HFFc6 (cell line): ENCODE data around the gene ERBB4. TPM values are rescaled to one million over a fixed set of nuclear protein-coding genes. Genes with fewer than 3 reads are reported as not detected.

Experiments used
- DNase-seq: peaks from one replicate; pipeline ENCODE4 v3.0.0-alpha.2; 2018
- H3K27ac Mint-ChIP-seq: 2 replicates; pipeline ENCODE4 v1.8.0; 2020; ENCODE audit warnings: mild to moderate bottlenecking, mixed read lengths
- H3K27me3 Mint-ChIP-seq: 2 replicates; pipeline ENCODE4 v1.8.0; 2021; ENCODE audit warnings: mild to moderate bottlenecking, moderate library complexity, mixed read lengths; ENCODE audit not compliant: insufficient read depth
- H3K36me3 Mint-ChIP-seq: 2 replicates; pipeline ENCODE4 v1.8.0; 2021; ENCODE audit warnings: low read depth, mixed read lengths
- H3K4me1 Mint-ChIP-seq: 2 replicates; pipeline ENCODE4 v1.8.0; 2020; ENCODE audit warnings: low read depth, mixed read lengths
- H3K4me3 Mint-ChIP-seq: 2 replicates; pipeline ENCODE4 v1.8.0; 2020; ENCODE audit warnings: mild to moderate bottlenecking, moderate library complexity, mixed read lengths
- H3K9me3 Mint-ChIP-seq: 2 replicates; pipeline ENCODE4 v1.8.0; 2020; ENCODE audit warnings: mild to moderate bottlenecking, mixed read lengths
- total RNA-seq, 6 experiments: library from RNA; stranded (reverse); fragmentation: NEBNext Ultra II Directional; extraction: Animal tissue kit (Norgen Biotek cat#: 25700); gene quantifications; 2 replicates in 1 of 6; 3 replicates in 5 of 6; pipeline ENCODE4 v1.2.3, GENCODE V29; 2021
- TF ChIP-seq, protein P1 (sequence below): fragments of 200-600 bp; sonication (generic); IDR thresholded peaks from 2 replicates; pipeline ENCODE4 v1.5.0; 2021; ENCODE audit warnings: antibody characterized with exemption, mild to moderate bottlenecking

Gene ERBB4
- total RNA-seq, 6 experiments from 2014 or later: not detected

DNA sequence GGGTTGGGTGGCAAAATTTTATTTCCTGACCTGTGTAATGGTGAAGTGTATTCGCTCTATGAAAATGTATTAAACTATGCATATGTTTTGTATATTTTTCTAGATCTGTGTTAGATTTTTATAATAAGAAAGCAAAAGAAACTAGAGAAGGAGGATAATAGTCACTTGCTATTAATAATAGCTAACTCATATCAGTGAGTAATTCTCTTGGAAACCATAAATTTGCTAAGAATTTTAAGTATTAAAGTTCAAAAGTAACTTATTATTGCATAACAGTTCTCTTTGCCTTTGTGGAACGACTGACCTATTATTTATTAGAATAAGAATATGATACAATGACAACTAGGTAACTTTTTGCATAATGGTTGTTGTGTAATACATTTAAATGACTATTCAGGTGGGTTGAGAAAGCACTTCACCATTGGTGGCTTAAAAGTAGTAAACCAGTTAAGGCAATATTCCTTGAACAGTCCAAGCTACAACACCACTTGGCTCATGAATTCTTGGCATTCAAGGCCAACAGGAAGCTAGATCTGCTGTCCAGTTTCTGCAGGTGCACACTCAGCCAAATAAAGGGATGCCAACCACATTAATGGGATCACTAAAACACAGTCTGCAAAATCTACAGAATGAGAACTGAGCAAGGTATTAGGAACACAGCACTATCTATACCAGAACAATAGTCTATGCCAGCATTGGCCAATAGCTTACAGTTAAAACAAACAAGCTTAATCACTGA lies 1060.9 kb downstream of the ERBB4 start:
- Mint-ChIP-seq H3K27ac (no peak overlapping the region), H3K36me3 (no peaks in the 10 kb centered on the region; the same call in 1 of the 2 replicates), H3K9me3 (peaks cover 46% of the 10 kb centered on the region), H3K4me1 (no peaks in the 10 kb centered on the region), H3K27me3 (peaks cover 2% of the 10 kb centered on the region; the same call in 1 of the 2 replicates), H3K4me3 (no peak overlapping the region)
- no peak for DNase-seq
- TF ChIP-seq, protein P1, sequence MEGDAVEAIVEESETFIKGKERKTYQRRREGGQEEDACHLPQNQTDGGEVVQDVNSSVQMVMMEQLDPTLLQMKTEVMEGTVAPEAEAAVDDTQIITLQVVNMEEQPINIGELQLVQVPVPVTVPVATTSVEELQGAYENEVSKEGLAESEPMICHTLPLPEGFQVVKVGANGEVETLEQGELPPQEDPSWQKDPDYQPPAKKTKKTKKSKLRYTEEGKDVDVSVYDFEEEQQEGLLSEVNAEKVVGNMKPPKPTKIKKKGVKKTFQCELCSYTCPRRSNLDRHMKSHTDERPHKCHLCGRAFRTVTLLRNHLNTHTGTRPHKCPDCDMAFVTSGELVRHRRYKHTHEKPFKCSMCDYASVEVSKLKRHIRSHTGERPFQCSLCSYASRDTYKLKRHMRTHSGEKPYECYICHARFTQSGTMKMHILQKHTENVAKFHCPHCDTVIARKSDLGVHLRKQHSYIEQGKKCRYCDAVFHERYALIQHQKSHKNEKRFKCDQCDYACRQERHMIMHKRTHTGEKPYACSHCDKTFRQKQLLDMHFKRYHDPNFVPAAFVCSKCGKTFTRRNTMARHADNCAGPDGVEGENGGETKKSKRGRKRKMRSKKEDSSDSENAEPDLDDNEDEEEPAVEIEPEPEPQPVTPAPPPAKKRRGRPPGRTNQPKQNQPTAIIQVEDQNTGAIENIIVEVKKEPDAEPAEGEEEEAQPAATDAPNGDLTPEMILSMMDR: no peak

DNA sequence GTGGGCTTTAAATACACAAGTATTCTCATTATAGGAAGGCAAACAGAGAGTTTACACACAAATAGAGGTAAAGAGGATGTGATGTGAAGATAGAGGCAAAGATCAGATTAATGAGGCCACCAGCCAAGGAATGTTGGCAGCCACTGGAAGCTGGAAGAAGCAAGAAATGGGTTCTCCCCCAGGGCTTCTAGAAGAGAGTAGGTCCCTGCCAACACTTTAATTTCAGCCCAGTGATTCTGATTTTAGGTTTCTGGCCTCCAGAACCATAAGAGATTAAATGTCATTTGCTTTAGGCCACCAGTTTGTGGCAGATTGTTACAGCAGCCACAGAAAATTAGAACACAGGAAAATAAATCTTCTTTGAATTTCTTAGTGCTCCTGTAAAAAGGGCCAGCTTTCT lies 1065.5 kb downstream of the ERBB4 start:
- no peaks in the 10 kb centered on the region for H3K4me1 Mint-ChIP-seq
- peaks cover 30% of the 10 kb centered on the region for H3K9me3 Mint-ChIP-seq
- no peaks in the 10 kb centered on the region; the same call in 1 of the 2 replicates for H3K36me3 Mint-ChIP-seq
- TF ChIP-seq, protein P1: no peak
- no peak overlapping the region for H3K4me3 Mint-ChIP-seq
- no peak for DNase-seq
- no peaks in the 10 kb centered on the region for H3K27me3 Mint-ChIP-seq
- H3K27ac Mint-ChIP-seq: no peak overlapping the region

DNA sequence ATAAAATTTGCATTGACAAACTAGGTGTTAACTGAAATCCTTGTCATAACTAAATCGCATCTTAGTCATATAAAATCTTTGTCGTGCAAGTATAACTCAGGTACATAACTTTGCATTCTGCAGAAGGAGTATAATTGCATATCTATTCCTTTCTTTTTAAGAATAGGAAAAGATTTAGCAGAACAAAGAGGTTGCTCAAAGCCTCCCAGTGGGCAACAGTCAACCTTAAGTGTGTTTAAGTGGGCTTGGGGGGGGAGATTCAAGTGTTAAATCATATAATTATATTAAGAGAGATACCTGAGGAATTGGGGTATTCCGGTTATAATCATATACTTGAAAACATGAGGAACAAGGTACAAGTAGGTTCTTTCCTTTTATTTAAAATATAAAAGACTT lies 1068.9 kb downstream of the ERBB4 start:
- no peaks in the 10 kb centered on the region for H3K27me3 Mint-ChIP-seq
- no peak overlapping the region for H3K27ac Mint-ChIP-seq
- no peaks in the 10 kb centered on the region for H3K36me3 Mint-ChIP-seq
- no peak for DNase-seq
- TF ChIP-seq, protein P1: no peak
- H3K9me3 Mint-ChIP-seq: peaks cover 26% of the 10 kb centered on the region
- H3K4me3 Mint-ChIP-seq: no peak overlapping the region
- H3K4me1 Mint-ChIP-seq: no peaks in the 10 kb centered on the region

DNA sequence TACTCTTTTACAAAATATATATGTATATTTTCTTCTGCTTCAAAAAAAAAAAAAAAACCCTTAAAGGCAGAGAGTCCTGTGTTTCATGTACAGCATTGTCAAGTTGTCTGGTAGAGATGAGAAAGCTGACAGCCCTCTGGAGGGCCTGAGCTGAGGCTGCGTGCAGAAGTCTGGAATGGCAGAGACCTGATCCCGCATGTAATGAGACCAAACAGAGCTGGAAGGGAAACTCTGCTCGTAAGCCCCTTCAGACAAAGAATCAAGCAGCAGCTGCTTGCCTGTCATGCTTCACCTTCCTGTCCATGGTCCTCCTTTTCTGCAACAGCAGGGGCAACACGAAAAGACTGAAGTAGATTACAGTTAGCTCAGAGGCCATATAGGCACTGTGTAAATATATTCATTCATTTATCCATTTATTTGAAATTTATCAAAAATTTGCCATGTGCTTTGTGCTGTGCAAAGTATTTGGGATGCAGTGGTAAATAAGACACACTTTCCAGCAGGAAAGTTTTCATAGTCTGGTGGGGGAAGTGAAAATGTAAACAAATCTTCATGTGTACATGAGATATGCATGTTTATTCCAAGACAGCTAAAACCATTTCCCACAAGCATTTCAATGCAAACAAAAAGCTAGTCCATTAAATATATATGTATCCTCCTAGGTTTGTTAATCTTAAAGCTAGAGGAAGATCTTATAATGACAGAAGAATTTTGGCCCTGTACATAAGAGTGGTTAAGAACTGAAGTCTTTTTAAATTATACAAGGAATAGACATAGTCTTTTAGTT lies 1069.5 kb downstream of the ERBB4 start:
- Mint-ChIP-seq H3K36me3 (no peaks in the 10 kb centered on the region), H3K27ac (no peak overlapping the region), H3K4me3 (no peak overlapping the region), H3K9me3 (peaks cover 27% of the 10 kb centered on the region), H3K27me3 (no peaks in the 10 kb centered on the region), H3K4me1 (no peaks in the 10 kb centered on the region)
- no peak for DNase-seq
- TF ChIP-seq, protein P1: no peak

DNA sequence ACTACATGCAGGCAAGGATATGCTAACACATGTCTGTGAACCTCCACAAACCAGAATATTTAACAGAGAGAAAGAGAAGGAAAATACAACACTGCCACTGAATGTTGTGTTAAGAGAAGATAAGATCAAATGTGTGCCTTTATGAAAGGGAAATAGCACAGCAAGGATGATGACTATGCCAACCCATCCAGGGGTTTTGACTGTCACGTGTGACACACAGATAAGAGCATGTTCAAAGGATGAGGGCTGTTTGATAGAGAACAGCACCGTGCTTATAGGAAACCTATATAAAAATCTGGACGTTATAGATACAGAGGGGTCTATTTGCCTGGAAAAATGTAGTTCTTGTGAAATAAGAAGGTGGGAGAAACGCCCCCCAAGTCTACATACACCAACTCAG lies 1070.4 kb downstream of the ERBB4 start:
- Mint-ChIP-seq H3K4me1 (no peaks in the 10 kb centered on the region), H3K9me3 (peaks cover 32% of the 10 kb centered on the region), H3K36me3 (no peaks in the 10 kb centered on the region), H3K4me3 (no peak overlapping the region), H3K27me3 (no peaks in the 10 kb centered on the region; the same call in 1 of the 2 replicates), H3K27ac (no peak overlapping the region)
- TF ChIP-seq, protein P1: no peak
- DNase-seq: no peak
